OCI-LY7 (cell line): Measurements from ENCODE around the gene MAGI1. TPM values are rescaled to one million over a fixed set of nuclear protein-coding genes. Genes with fewer than 3 reads are reported as not detected.

Experiments
- BruUV-seq: library from RNA; stranded (reverse); fragments of 400-500 nt; replicated peaks from 2 replicates; lab custom pipeline; 2021; lab: Mats Ljungman, UMichigan
- CTCF ChIA-PET: fragments of 300-600 bp; sonication (Branson Sonifier 250); formaldehyde crosslinking; loops from one replicate; lab custom pipeline; 2022; ENCODE audit warnings: antibody characterized with exemption; ENCODE audit not compliant: unreplicated experiment; lab: Charles Lee
- POLR2A ChIA-PET: fragments of 300-600 bp; sonication (Branson Sonifier 250); formaldehyde crosslinking; loops from one replicate; lab custom pipeline; 2022; ENCODE audit warnings: antibody characterized with exemption; lab: Charles Lee
- DNase-seq: peaks from one replicate; pipeline ENCODE4 v3.0.0-alpha.2; 2015; ENCODE audit warnings: low spot score
- H2AFZ ChIP-seq: fragments of 200-600 bp; sonication (generic), shearing (Covaris generic); 2 replicates; pipeline ENCODE4 v1.6.1; 2014; ENCODE audit warnings: mild to moderate bottlenecking, antibody characterized with exemption, low read length, moderate library complexity
- H3K27ac ChIP-seq: fragments of 200-600 bp; sonication (generic); 2 replicates; pipeline ENCODE4 v1.5.1; 2014; ENCODE audit warnings: mixed run types, low read depth, mild to moderate bottlenecking, moderate library complexity, low read length, inconsistent platforms; ENCODE audit not compliant: poor library complexity, severe bottlenecking
- H3K36me3 ChIP-seq: fragments of 200-600 bp; sonication (generic); 2 replicates; pipeline ENCODE4 v1.6.1; 2014; ENCODE audit warnings: mild to moderate bottlenecking, antibody characterized with exemption, low read length, moderate library complexity, mixed read lengths; ENCODE audit not compliant: insufficient read depth
- H3K4me1 ChIP-seq: fragments of 200-600 bp; sonication (generic); 2 replicates; pipeline ENCODE4 v1.5.1; 2014; ENCODE audit warnings: mild to moderate bottlenecking, low read length; ENCODE audit not compliant: insufficient read depth, poor library complexity, severe bottlenecking
- H3K4me2 ChIP-seq: fragments of 200-600 bp; sonication (generic); 2 replicates; pipeline ENCODE4 v1.6.1; 2014; ENCODE audit warnings: mild to moderate bottlenecking, low read length
- H3K4me3 ChIP-seq: fragments of 200-600 bp; sonication (generic); 2 replicates; pipeline ENCODE4 v1.5.1; 2014; ENCODE audit warnings: mild to moderate bottlenecking, low read depth, low read length; ENCODE audit not compliant: poor library complexity, severe bottlenecking
- H3K79me2 ChIP-seq: fragments of 200-600 bp; sonication (generic); 2 replicates; pipeline ENCODE4 v1.6.1; 2016; ENCODE audit warnings: low read depth, mild to moderate bottlenecking, low read length, moderate library complexity, mixed read lengths; ENCODE audit not compliant: insufficient read depth
- H3K9me2 ChIP-seq: fragments of 200-600 bp; sonication (generic); 2 replicates; pipeline ENCODE4 v1.6.1; 2016; ENCODE audit warnings: mild to moderate bottlenecking, low read length, mixed read lengths; ENCODE audit not compliant: insufficient read depth
- H3K9me3 ChIP-seq: fragments of 200-600 bp; sonication (generic); 2 replicates; pipeline ENCODE4 v1.6.1; 2014; ENCODE audit warnings: mild to moderate bottlenecking, mixed run types, low read length, mixed read lengths
- H4K20me1 ChIP-seq: fragments of 200-600 bp; sonication (generic); 2 replicates; pipeline ENCODE4 v1.6.1; 2014; ENCODE audit warnings: mild to moderate bottlenecking, antibody characterized with exemption, low read length, moderate library complexity, mixed read lengths; ENCODE audit not compliant: insufficient read depth
- EZH2phosphoT487 ChIP-seq: fragments of 200-600 bp; sonication (generic); IDR thresholded peaks from 2 replicates; pipeline ENCODE4 v1.6.1; 2018; ENCODE audit warnings: low read depth, borderline replicate concordance, mild to moderate bottlenecking, mixed run types, antibody characterized with exemption, low read length, moderate library complexity, mixed read lengths
- intact Hi-C: fragments of 100-400 bp; cut with micrococcal nuclease; formaldehyde crosslinking; loops from one replicate; pipeline ENCODE4 v1.10.0; 2022; ENCODE audit not compliant: unreplicated experiment
- total RNA-seq, 2 experiments: library from RNA; depleted of rRNA in 1 of 2; stranded (reverse); fragments of >200 nt in 1 of 2; shearing (Covaris generic) in 1 of 2; gene quantifications; 2 replicates each; pipeline ENCODE4 v1.2.3, GENCODE V29; 2014 to 2022
- TF ChIP-seq, protein P1 (sequence below): fragments of 200-600 bp; sonication (generic); conservative IDR thresholded peaks from 2 replicates; pipeline ENCODE4 v1.5.1; 2014; ENCODE audit warnings: mild to moderate bottlenecking, antibody characterized with exemption, low read length, moderate library complexity, mixed read lengths

MAGI1 gene
- total RNA-seq, 2 experiments from 2014 or later: 0.63 to 2.5 TPM

DNA sequence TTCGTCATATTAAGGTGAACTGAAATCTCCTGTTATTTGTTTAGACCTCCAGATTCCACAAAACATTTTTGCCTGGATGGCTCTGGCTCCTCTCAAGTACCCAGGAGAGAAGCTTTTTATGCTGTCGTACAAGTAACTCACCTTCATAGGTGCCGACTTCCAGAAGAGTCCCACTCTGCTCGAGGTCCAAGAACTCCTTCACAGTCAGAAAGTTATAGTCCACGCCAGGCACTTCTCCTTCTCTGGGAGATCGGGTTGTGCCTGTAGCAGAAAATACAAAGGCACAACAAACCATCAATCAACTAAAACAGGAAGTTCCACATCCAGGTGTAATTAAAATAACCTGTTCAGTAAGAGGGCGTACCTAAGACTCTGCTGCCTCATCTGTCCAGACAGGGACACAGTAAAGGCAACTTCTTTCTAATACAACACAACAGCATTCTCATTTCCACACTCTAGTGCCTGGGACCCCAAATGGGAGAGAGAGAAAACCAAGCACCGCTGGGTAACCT lies 545.3 kb downstream of the MAGI1 start:
- H3K4me2 ChIP-seq: no peak overlapping the region
- no peak for DNase-seq
- no peaks in the 10 kb centered on the region for H3K9me2 ChIP-seq
- intact Hi-C loops: no loop called here
- H3K79me2 ChIP-seq: no peaks in the 10 kb centered on the region
- CTCF ChIA-PET: no interaction called here
- no TSS peak for BruUV-seq
- H3K27ac ChIP-seq: no peak overlapping the region
- H2AFZ ChIP-seq: no peak overlapping the region
- POLR2A ChIA-PET: no interaction called here
- H3K9me3 ChIP-seq: no peaks in the 10 kb centered on the region
- H4K20me1 ChIP-seq: no peaks in the 10 kb centered on the region
- H3K4me3 ChIP-seq: no peak overlapping the region
- TF ChIP-seq EZH2phosphoT487: no peak
- TF ChIP-seq, protein P1, sequence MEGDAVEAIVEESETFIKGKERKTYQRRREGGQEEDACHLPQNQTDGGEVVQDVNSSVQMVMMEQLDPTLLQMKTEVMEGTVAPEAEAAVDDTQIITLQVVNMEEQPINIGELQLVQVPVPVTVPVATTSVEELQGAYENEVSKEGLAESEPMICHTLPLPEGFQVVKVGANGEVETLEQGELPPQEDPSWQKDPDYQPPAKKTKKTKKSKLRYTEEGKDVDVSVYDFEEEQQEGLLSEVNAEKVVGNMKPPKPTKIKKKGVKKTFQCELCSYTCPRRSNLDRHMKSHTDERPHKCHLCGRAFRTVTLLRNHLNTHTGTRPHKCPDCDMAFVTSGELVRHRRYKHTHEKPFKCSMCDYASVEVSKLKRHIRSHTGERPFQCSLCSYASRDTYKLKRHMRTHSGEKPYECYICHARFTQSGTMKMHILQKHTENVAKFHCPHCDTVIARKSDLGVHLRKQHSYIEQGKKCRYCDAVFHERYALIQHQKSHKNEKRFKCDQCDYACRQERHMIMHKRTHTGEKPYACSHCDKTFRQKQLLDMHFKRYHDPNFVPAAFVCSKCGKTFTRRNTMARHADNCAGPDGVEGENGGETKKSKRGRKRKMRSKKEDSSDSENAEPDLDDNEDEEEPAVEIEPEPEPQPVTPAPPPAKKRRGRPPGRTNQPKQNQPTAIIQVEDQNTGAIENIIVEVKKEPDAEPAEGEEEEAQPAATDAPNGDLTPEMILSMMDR: no peak
- no peaks in the 10 kb centered on the region for H3K4me1 ChIP-seq
- no peaks in the 10 kb centered on the region for H3K36me3 ChIP-seq

GRCh38 chr3:65492249-65492648 lies 546.5 kb downstream of the MAGI1 start:
- Histone ChIP-seq H3K9me3 (no peaks in the 10 kb centered on the region), H3K9me2 (no peaks in the 10 kb centered on the region), H3K4me3 (no peak overlapping the region), H3K79me2 (no peaks in the 10 kb centered on the region), H3K4me2 (no peak overlapping the region), H3K27ac (no peak overlapping the region), H4K20me1 (no peaks in the 10 kb centered on the region), H3K4me1 (no peaks in the 10 kb centered on the region), H3K36me3 (no peaks in the 10 kb centered on the region), H2AFZ (no peak overlapping the region)
- ChIA-PET CTCF (no interaction called here), POLR2A (interaction anchor here (0.7 kb wide), 1 partner anchor 69 kb away, joined by 3 read pairs; no protein-coding TSS in a partner anchor)
- intact Hi-C loops: no loop called here
- DNase-seq: no peak
- TF ChIP-seq EZH2phosphoT487: no peak
- TF ChIP-seq, protein P1: no peak
- no TSS peak for BruUV-seq

- Histone ChIP-seq H3K36me3 (no peaks in the 10 kb centered on the region), H4K20me1 (no peaks in the 10 kb centered on the region), H3K4me3 (no peak overlapping the region), H3K4me2 (no peak overlapping the region), H3K79me2 (no peaks in the 10 kb centered on the region), H3K9me2 (no peaks in the 10 kb centered on the region), H3K9me3 (no peaks in the 10 kb centered on the region), H3K4me1 (no peaks in the 10 kb centered on the region), H2AFZ (no peak overlapping the region), H3K27ac (no peak overlapping the region)
- TF ChIP-seq, protein P1: no peak
- TF ChIP-seq EZH2phosphoT487: no peak
- DNase-seq: no peak
- intact Hi-C loops: no loop called here
- no TSS peak for BruUV-seq
- ChIA-PET CTCF (no interaction called here), POLR2A (no interaction called here)
Measured at GRCh38 chr3:65490114-65490513, 548.6 kb downstream of the MAGI1 start.
